Lung (tissue), 12 donors: ENCODE data around the gene ANO9. TPM values are rescaled to one million over a fixed set of nuclear protein-coding genes. Genes with fewer than 3 reads are reported as not detected.

Experiments used
- ATAC-seq: fragments of 200-7000 bp; cut with Tn5 transposase; one replicate; pipeline ENCODE4 v1.9.1; 2020; ENCODE audit warnings: moderate number of reproducible peaks; ENCODE audit not compliant: insufficient read depth, low FRiP score
- DNase-seq, 3 donors: peaks; one replicate each; pipeline ENCODE4 v3.0.0-alpha.2; 2013 to 2017
- H3K27ac ChIP-seq, 2 donors: one replicate each; pipeline ENCODE4 v1.5.1; 2013; ENCODE audit warnings: mild to moderate bottlenecking in 2 of 2, moderate library complexity in 2 of 2, control low read depth in 1 of 2, inconsistent platforms in 1 of 2, low read depth in 1 of 2, low read length in 1 of 2
- H3K27me3 ChIP-seq, 3 donors: one replicate each; pipeline ENCODE4 v1.5.1; 2013; ENCODE audit warnings: low read length in 2 of 3; ENCODE audit not compliant: control insufficient read depth in 3 of 3, insufficient read depth in 3 of 3
- H3K36me3 ChIP-seq, 4 donors: one replicate each; pipeline ENCODE4 v1.5.1; 2013; ENCODE audit warnings: low read length in 4 of 4, mild to moderate bottlenecking in 1 of 4, moderate library complexity in 1 of 4; ENCODE audit not compliant: control insufficient read depth in 4 of 4, insufficient read depth in 4 of 4
- H3K4me1 ChIP-seq, 5 donors: one replicate each; pipeline ENCODE4 v1.5.1; 2013; ENCODE audit warnings: low read length in 5 of 5, mild to moderate bottlenecking in 2 of 5, moderate library complexity in 1 of 5; ENCODE audit not compliant: control insufficient read depth in 5 of 5, insufficient read depth in 5 of 5
- H3K4me3 ChIP-seq: one replicate; pipeline ENCODE4 v1.5.1; 2013; ENCODE audit warnings: mild to moderate bottlenecking, control low read depth, moderate library complexity
- H3K9ac ChIP-seq, 2 donors: one replicate each; pipeline ENCODE4 v1.5.1; 2013; ENCODE audit warnings: low read length in 2 of 2, control low read depth in 1 of 2; ENCODE audit not compliant: insufficient read depth in 1 of 2
- H3K9me3 ChIP-seq, 4 donors: one replicate each; pipeline ENCODE4 v1.5.1; 2013; ENCODE audit warnings: low read length in 3 of 4, mild to moderate bottlenecking in 1 of 4, moderate library complexity in 1 of 4; ENCODE audit not compliant: control insufficient read depth in 4 of 4, insufficient read depth in 3 of 4
- WGBS, 2 donors: extraction: QIAGEN DNeasy Blood & Tissue Kit; methylation state at CpG; one replicate each; pipeline ENCODE4 v1.1.7; 2013; 5-methylcytosine and 5-hydroxymethylcytosine counted together
- polyA plus RNA-seq, 2 donors: library from polyadenylated mRNA; stranded (reverse); fragments of 200-250 nt; gene quantifications; one replicate each; pipeline ENCODE4 v1.2.1, GENCODE V29; 2013
- total RNA-seq, 2 donors: library from RNA; depleted of rRNA in 1 of 2; stranded (reverse); fragments of >200 nt in 1 of 2; gene quantifications; one replicate each; pipeline ENCODE4 v1.2.1, GENCODE V29; 2014 to 2021
- TF ChIP-seq, protein P1 (sequence below): IDR thresholded peaks from 2 replicates; pipeline ENCODE4 v1.5.1; 2012; ENCODE audit warnings: mild to moderate bottlenecking; ENCODE audit errors: control extremely low read depth, extremely low read depth
- donor health status: control.
- donor health status: control.
- donor health status: Bipolar disorder and iron deficiency.
- donor health status: healthy.
- donor health status: DM: yes; HTN: yes; CAD: no.

The ANO9 gene
- total and polyA plus RNA-seq, 4 donors = 5.8 to 18.6 (median 13.2) TPM

- 95 to 96% methylated on average over 9 of the region's 9 CpGs for WGBS, 2 donors
- DNase-seq (no peak), ATAC-seq (no peak)
- Histone ChIP-seq H3K4me3 (no peak overlapping the region), H3K4me1 (no peaks in the 10 kb centered on the region), H3K27ac (no peak overlapping the region), H3K36me3 (peaks cover 0 to 7% (median 3%) of the 10 kb centered on the region in 4 donors), H3K27me3 (no peaks in the 10 kb centered on the region), H3K9ac (no peak overlapping the region), H3K9me3 (no peaks in the 10 kb centered on the region)
- TF ChIP-seq, protein P1, sequence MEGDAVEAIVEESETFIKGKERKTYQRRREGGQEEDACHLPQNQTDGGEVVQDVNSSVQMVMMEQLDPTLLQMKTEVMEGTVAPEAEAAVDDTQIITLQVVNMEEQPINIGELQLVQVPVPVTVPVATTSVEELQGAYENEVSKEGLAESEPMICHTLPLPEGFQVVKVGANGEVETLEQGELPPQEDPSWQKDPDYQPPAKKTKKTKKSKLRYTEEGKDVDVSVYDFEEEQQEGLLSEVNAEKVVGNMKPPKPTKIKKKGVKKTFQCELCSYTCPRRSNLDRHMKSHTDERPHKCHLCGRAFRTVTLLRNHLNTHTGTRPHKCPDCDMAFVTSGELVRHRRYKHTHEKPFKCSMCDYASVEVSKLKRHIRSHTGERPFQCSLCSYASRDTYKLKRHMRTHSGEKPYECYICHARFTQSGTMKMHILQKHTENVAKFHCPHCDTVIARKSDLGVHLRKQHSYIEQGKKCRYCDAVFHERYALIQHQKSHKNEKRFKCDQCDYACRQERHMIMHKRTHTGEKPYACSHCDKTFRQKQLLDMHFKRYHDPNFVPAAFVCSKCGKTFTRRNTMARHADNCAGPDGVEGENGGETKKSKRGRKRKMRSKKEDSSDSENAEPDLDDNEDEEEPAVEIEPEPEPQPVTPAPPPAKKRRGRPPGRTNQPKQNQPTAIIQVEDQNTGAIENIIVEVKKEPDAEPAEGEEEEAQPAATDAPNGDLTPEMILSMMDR = no peak
Observed at GRCh38 chr11:475941-476340, 34.1 kb upstream of the ANO9 start.

- H3K4me1 ChIP-seq = peaks cover 2 to 3% (median 2%) of the 10 kb centered on the region in 5 donors
- H3K27me3 ChIP-seq = no peaks in the 10 kb centered on the region
- no peak overlapping the region for H3K9ac ChIP-seq
- WGBS, 2 donors = 95 to 98% methylated on average over 48 of the region's 48 CpGs
- H3K36me3 ChIP-seq = peaks cover 0 to 7% (median 3%) of the 10 kb centered on the region in 4 donors
- no peaks in the 10 kb centered on the region for H3K9me3 ChIP-seq
- H3K27ac ChIP-seq = no peak overlapping the region
- TF ChIP-seq, protein P1 = no peak
- no peak overlapping the region for H3K4me3 ChIP-seq
- DNase-seq (no peak), ATAC-seq (no peak)
Observed at GRCh38 chr11:474914-475506, 33.2 kb upstream of the ANO9 start.

DNA sequence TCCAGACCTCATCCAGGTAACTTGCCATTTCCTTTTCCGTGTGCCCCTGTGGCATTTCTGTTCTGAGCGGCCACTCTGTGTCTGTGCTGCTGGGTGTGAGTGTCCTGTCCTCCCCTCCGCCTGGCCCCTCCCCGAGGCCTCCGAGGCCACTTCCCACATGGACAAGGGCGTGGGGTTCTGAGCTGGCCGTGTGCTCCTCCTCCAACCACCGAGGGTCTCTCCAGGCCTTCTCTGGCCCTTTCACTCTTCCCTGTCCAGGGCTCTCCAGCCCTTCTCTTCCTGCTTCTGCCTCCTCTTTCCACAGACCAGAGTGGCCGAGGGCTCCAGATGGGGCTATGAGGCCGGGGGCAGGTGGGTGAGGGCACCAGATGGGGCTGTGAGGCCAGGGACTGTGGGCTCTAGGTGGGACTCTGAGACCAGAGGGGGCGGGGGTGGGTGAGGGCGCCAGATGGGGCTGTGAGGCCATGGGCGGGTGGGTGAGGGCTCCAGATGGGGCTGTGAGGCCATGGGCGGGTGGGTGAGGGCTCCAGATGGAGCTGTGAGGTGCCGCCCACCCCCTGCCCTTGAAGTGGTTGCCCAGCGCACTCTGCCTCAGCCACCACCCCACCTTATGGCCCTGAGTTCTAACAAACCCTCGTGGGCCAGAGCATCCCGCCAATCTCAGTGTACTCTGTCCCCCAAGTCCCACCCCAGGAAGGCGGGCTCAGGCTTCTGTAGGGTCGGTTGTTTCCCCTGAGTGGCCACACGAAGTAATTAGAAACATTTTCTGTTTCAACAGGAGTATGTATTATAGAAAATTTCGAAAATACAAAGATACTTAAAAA is 32.4 kb upstream of the ANO9 start:
- no peaks in the 10 kb centered on the region for H3K9me3 ChIP-seq
- no peak overlapping the region for H3K9ac ChIP-seq
- H3K36me3 ChIP-seq = peaks cover 0 to 7% (median 2%) of the 10 kb centered on the region in 4 donors
- TF ChIP-seq, protein P1 = no peak
- ATAC-seq (no peak), DNase-seq (no peak)
- WGBS, 2 donors = 90 to 92% methylated on average over 19 to 22 of the region's 22 CpGs
- no peaks in the 10 kb centered on the region for H3K27me3 ChIP-seq
- H3K27ac ChIP-seq = no peak overlapping the region
- peaks cover 3 to 11% (median 8%) of the 10 kb centered on the region in 5 donors for H3K4me1 ChIP-seq
- no peak overlapping the region for H3K4me3 ChIP-seq
